Posterior cingulate gyrus (tissue), 11 donors: ENCODE measurements around the gene TRIM65.

ENCODE experiments used
- DNase-seq, 10 donors: peaks; one replicate each; pipeline versions ENCODE4 v3.0.0 to v3.0.0-alpha.2; 2020 to 2021; ENCODE audit warnings: mixed read lengths in 3 of 10
- intact Hi-C: fragments of 100-400 bp; cut with DNase I; formaldehyde crosslinking; loops from one replicate; pipeline ENCODE4 v1.15.1; 2023

Gene TRIM65

GRCh38 chr17:75896415-75897159 is at the start of gene TRIM65:
TSS of gene TRIM65 (minus strand) at chr17:75896951. CDS start at chr17:75896937, 14 bp downstream.
- intact Hi-C loops = loop anchor here (5.0 kb wide), 1 partner anchor 39 kb away; the partner anchor contains the start of gene WBP2
- peak; percentile 72 to 97 (median 80) for DNase-seq

GRCh38 chr17:75945211-75945610 is 48.5 kb upstream of the TRIM65 start:
- DNase-seq = no peak
- intact Hi-C loops = no loop called here

GRCh38 chr17:75943491-75943890 is 46.7 kb upstream of the TRIM65 start:
- intact Hi-C loops = no loop called here
- no peak for DNase-seq

- DNase-seq = no peak
- intact Hi-C loops = no loop called here
Measured at GRCh38 chr17:75942473-75942872, 45.7 kb upstream of the TRIM65 start.

- DNase-seq = no peak
- intact Hi-C loops = loop anchor here (1.0 kb wide), 1 partner anchor 38 kb away; the partner anchor contains the start of genes ACOX1 and TEN1
Measured at GRCh38 chr17:75941442-75941819, 44.7 kb upstream of the TRIM65 start.

- intact Hi-C loops = loop anchor here (1.0 kb wide), 1 partner anchor 38 kb away; the partner anchor contains the start of genes ACOX1 and TEN1
- peak; percentile 93 to 100 (median 98) for DNase-seq
Measured at GRCh38 chr17:75940727-75941441, 44.1 kb upstream of the TRIM65 start, which contains the start of gene FBF1. TSS of gene FBF1 (minus strand) at chr17:75941042. CDS start at chr17:75938149, 2,893 bp downstream.

GRCh38 chr17:75937652-75938051 is 40.9 kb upstream of the TRIM65 start:
- intact Hi-C loops = no loop called here
- no peak for DNase-seq

GRCh38 chr17:75933808-75934207 is 37.1 kb upstream of the TRIM65 start:
- intact Hi-C loops = no loop called here
- DNase-seq = no peak

- DNase-seq = no peak
- intact Hi-C loops = no loop called here
Measured at GRCh38 chr17:75932852-75933251, 36.1 kb upstream of the TRIM65 start.

GRCh38 chr17:75931062-75931461 is 34.3 kb upstream of the TRIM65 start:
- intact Hi-C loops = no loop called here
- DNase-seq = peak in 1 of 10 donors; percentile 22

- intact Hi-C loops = no loop called here
- peak in 1 of 10 donors; percentile 33 for DNase-seq
Measured at GRCh38 chr17:75927286-75927922, 30.7 kb upstream of the TRIM65 start.

- DNase-seq = no peak
Measured at GRCh38 chr17:75926456-75926855, 29.7 kb upstream of the TRIM65 start.

GRCh38 chr17:75925912-75926311 is 29.2 kb upstream of the TRIM65 start:
- DNase-seq = peak in 1 of 10 donors; percentile 55
- intact Hi-C loops = no loop called here

More at GRCh38 chr17:75926456-75926855, 29.7 kb upstream of the TRIM65 start:
- intact Hi-C loops = no loop called here

- DNase-seq = no peak
- intact Hi-C loops = no loop called here
Measured at GRCh38 chr17:75925103-75925502, 28.4 kb upstream of the TRIM65 start.

GRCh38 chr17:75922963-75923874 is 26.5 kb upstream of the TRIM65 start:
- DNase-seq = peak in 1 of 10 donors; percentile 52

GRCh38 chr17:75922173-75922961 is 25.6 kb upstream of the TRIM65 start:
- intact Hi-C loops = no loop called here
- peak in 1 of 10 donors; percentile 42 for DNase-seq

More at GRCh38 chr17:75922963-75923874, 26.5 kb upstream of the TRIM65 start:
- intact Hi-C loops = no loop called here

- intact Hi-C loops = no loop called here
- DNase-seq = peak in 1 of 10 donors; percentile 57
Measured at GRCh38 chr17:75921596-75921995, 24.8 kb upstream of the TRIM65 start.

- no peak for DNase-seq
- intact Hi-C loops = no loop called here
Measured at GRCh38 chr17:75920045-75920560, 23.4 kb upstream of the TRIM65 start.

GRCh38 chr17:75919611-75920010 is 22.9 kb upstream of the TRIM65 start:
- intact Hi-C loops = no loop called here
- DNase-seq = peak in 1 of 10 donors; percentile 56
